ENCODE measurements around the gene SHISA7.

DNA sequence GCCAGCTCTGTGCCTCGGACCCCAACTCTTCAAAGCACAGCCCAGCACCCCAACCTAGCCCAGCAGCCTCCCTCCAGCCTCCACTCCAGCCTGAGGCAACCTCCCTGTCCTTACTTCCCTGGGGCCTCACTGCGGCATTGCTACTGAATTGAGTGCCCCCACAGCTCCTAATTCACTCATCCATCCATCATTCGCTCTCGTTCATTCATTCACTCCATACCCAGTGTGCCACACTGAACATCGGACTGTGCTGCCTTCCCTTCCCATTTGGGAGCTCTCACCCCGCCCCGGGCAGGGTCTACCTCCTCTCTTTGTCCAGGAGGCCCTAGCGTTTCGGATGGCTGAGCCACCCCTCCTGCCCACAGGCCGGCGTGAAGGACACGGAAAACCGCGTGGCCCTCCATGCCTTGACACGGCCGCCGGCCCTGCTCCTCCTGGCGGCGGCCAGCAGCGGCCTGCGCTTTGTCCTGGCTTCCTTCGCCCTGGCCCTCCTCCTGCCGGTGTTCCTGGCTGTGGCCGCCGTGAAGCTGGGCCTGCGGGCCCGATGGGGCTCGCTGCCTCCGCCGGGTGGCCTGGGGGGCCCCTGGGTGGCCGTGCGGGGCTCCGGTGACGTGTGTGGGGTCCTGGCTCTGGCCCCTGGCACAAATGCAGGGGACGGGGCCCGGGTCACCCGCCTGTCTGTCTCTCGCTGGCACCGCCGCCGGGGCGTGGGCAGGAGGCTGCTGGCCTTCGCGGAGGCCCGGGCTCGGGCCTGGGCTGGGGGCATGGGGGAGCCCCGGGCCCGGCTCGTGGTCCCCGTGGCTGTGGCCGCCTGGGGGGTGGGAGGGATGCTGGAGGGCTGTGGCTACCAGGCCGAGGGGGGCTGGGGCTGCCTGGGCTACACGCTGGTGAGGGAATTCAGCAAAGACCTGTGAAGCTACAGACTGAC, 43.2 kb upstream of the SHISA7 start:
- no peak for TF ChIP-seq EZH2 (IDR thresholded peaks at IDR 0.05)
- TF ChIP-seq, protein P1, sequence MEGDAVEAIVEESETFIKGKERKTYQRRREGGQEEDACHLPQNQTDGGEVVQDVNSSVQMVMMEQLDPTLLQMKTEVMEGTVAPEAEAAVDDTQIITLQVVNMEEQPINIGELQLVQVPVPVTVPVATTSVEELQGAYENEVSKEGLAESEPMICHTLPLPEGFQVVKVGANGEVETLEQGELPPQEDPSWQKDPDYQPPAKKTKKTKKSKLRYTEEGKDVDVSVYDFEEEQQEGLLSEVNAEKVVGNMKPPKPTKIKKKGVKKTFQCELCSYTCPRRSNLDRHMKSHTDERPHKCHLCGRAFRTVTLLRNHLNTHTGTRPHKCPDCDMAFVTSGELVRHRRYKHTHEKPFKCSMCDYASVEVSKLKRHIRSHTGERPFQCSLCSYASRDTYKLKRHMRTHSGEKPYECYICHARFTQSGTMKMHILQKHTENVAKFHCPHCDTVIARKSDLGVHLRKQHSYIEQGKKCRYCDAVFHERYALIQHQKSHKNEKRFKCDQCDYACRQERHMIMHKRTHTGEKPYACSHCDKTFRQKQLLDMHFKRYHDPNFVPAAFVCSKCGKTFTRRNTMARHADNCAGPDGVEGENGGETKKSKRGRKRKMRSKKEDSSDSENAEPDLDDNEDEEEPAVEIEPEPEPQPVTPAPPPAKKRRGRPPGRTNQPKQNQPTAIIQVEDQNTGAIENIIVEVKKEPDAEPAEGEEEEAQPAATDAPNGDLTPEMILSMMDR (IDR thresholded peaks at IDR 0.05) = no peak
- TF ChIP-seq EZH2phosphoT487 (IDR thresholded peaks at IDR 0.05) = no peak
